ENCODE data around the gene OSR1.
"Not testable (repeated sequence)": the region's sequence is repeated elsewhere in the genome, so short reads cannot be mapped to it uniquely, and the experiment has no call there.

The OSR1 gene

DNA sequence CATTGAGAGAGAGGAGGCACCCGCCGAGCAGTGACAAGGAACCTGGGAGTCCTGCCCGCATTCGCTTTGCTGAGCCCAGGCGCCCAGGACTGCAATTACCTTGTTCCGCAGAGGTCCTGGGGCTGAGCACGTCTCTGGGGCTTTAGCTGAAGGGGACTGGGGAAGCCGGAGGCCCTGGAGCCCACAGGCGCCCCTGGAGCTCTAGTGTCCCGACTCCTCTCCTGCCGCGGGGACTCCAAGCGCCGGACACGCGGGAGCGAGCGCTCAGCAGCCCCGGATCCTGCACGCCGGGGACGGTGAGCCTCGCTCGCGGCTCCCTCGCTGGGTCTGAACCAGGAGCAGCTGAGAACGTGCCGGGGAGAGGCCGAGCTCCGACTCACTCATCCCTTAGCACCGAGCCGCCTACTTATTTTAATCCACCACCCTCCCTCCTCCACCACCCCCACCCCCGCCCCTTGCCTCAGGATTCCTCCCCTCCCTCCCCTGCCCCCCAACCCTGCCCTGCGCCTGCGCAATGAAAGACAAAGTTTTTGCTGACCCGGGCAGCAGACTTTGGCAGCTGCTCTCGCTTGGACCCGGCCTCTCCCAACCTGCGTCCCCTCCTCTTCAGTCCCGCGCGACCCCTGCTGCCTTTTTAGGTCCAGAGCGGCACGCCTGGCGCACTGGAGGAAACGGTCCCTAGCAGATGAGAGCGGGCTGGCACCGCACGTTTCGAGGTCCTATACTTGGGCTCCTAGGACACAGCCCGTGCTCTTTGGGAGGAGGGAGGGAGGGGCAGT is at the start of gene OSR1:
Gene OSR1 (minus strand): TSS at position 382 of the 779 bp plus-strand sequence. CDS start 4,818 bp downstream, outside the sequence.
- DNase-seq, result peak; percentile 25

DNA sequence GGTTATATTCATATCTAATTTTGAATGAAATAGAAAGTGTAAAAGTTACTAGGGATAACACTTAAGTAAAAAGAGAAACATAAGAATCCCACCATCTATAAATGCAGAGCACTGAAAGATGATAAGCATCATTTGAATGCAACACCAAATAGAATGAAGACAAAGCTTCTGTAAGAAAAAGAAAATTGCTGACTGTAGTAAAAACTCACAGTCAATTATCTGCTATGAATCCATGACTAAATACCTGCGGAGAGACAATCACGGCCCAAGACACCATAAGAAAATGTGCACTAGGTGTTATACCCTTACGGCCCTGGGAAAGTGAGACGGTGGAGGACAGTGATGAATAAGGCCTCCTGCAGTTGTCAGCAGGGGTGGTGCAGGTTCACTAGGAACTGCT is 45.4 kb upstream of the OSR1 start:
- DNase-seq, result no peak

- DNase-seq, result no peak
Measured at GRCh38 chr2:19392191-19392590, 33.8 kb upstream of the OSR1 start.

DNA sequence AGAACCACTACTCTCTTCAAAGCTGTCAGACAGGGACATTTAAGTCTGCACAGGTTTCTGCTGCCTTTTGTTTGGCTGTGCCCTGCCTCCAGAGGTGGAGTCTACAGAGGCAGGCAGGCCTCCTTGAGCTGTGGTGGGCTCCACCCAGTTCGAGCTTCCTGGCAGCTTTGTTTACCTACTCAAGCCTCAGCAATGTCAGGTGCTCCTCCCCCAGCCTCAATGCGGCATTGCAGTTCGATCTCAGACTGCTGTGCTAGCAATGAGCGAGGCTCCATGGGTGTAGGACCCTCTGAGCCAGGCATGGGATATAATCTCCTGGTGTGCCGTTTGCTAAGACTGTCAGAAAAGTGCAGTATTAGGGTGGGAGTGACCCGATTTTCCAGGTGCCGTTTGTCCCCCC is 31.0 kb upstream of the OSR1 start:
- not testable (repeated sequence) for DNase-seq

DNA sequence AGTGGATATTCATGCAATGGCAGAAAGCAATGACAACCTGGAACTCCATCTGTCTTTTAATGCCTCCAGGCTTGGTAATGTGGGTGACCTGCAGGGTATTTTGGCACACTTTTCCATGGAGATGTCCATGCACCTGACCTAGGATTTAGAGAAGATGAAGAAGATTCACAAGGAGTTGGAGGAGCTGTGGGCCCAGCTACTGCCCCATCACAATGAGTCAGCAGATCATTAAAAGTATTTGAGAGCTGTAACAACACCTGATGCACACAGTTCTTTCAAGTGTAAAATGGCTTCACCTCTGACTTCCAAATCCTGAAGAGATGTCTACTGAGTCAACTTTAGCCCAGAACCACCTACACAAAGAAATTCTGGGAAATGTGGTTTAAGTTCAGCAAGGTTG is 22.1 kb upstream of the OSR1 start:
- DNase-seq, result no peak

- no peak for DNase-seq
Measured at GRCh38 chr2:19378939-19379338, 20.5 kb upstream of the OSR1 start.

DNA sequence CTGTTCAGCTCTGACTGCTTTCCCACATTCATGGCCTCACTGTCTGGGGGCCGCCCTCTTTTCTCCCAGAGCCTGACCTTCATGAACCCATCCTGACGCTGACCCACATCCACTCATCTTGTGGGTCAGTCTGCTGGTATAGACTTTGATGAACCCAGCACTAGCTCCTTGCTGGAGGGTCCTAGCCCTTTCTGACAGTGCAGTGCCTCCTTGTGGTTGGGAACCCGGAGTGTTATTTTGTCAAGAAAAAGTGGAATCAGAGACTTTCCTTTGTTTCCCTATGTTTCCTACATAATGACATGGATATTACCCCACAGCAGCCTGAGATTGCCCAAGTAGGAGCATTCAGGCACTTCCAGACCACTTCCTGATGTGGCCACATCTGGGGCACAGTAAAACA is 19.3 kb upstream of the OSR1 start:
- DNase-seq, result no peak

- DNase-seq, result no peak
Measured at GRCh38 chr2:19373352-19373751, 14.9 kb upstream of the OSR1 start.

GRCh38 chr2:19371996-19372582 is 13.7 kb upstream of the OSR1 start:
- DNase-seq, result no peak

GRCh38 chr2:19369341-19369955 is 11.0 kb upstream of the OSR1 start:
- DNase-seq, result peak; percentile 72

DNA sequence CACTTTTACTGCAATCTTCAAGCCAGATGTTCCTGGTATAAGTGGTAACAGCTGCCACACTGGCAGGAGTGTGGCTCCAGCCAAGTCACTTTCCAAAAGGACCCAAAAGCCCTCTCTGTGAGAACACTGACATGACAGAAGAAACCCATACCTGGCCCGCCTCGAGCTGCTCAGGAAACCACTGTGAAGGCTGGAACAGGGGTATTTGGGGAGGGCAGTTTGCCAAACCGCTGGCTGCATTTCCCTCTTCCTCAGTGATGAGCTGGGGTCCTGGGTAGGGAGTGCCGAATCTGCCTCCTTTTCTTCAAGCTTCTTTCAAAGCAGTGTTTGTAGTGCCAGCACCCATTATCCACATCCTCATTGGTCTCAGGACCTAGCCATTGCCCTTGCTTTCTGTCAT is 10.3 kb upstream of the OSR1 start:
- DNase-seq, result no peak

DNA sequence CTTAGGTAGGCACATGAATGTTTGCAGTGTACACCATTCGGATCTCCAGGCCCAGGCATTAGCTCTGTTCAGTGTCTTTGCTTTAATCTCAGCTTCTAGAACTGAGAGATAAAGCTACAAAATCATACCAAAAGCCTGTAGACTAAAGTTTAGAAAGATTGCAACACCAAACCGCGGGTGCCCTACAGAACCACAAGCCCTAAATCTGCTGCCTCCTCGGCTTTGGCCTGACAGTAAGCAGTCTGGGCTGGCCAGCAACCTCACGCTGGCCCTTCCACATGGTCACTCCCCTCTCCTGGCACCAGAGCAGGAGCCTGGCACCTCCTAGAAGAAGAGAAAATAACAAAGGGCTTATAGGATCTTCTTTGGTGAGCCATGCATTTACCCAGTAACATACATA is 8.9 kb upstream of the OSR1 start:
- DNase-seq, result no peak

DNA sequence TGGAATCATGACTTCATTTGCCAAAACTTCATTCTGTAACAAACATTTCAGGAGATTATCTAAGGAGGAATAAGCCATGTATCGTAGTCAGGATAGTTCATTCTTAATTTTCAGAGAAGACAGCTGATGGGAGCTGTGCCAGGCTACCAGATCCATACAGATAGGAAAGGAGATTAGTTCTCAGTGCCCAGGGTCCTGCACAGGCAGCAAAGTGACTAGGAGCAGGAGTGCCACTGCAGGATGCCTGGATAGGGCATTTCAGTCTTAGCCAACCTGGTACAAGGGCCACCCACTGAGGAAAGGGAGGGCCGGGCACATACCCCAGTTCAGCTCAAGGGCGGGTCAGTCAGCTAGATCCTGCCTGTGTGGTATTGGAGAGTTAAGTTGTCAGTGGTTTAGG is 6.7 kb upstream of the OSR1 start:
- DNase-seq, result no peak

- DNase-seq, result no peak
Measured at GRCh38 chr2:19364014-19364413, 5.6 kb upstream of the OSR1 start.

GRCh38 chr2:19363474-19363778 is 5.0 kb upstream of the OSR1 start:
- DNase-seq, result no peak

DNA sequence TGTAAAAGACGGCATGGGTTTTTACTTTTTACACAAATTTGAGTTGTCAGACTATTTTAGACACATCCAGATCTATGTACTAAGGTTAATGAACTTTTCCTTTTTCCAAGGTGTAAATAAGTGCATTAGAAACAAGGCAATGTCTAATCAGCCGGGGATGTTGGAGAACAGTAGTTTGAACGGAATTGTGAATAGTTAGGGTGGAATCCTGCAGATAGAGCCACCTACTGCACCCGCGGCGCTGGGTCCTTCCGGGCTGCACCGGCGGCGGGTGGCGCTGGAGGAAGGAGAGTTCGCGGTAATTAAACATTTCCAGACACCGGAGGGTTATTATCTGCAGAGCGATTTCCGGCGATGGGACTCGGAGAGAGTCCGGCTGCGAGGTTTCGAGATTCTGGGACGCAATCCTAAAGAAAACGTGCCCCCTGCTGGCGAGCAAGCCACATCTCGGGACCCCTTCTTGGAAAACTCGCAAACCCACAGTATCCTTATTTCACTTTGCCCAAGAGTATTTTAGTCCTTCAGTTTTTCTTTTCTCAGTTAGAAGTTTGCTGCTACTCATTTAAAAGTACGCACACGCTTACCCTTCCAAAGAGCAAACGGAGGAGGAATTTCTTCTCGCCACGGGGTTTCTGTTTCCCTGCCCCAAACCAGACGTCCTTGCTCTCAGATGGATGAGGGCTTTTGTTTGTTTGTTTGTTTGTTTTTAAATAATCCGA is 4.5 kb upstream of the OSR1 start:
- DNase-seq, result peak; percentile 89

GRCh38 chr2:19362094-19362754 is 3.8 kb upstream of the OSR1 start:
- peak; percentile 53 for DNase-seq

DNA sequence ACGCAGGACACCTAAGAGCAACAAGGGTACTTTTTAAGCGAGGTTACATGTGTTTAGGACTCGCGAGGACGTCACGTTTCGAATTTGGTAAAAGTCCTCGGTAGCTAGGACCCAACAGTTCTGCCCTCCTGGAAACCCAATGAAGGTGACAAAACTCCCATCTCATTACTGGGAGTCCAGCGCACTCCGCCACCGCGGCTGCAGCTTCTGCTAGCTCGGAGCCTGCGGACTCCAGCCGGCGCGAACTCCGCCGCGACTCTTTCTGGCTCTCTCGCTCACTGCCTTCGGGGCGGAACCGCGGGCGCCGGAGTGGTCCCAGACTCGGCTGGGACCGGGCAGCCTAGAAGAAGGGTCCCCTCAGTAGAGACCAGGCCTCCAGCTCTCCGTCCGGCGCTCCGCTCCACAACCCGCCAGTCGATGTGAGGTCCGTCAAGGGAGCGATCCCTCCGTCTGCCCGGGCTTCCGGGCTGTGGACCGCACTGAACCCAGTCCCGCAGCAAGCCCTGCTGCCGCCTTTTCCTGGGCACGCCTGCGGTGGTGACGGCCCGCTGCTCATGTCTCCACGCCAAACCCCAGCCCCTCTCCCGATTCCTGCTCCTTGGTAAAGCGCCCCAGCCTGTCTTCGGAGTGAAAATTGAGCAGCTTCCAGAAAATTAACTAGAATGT is 3.0 kb upstream of the OSR1 start:
- DNase-seq, result no peak

DNA sequence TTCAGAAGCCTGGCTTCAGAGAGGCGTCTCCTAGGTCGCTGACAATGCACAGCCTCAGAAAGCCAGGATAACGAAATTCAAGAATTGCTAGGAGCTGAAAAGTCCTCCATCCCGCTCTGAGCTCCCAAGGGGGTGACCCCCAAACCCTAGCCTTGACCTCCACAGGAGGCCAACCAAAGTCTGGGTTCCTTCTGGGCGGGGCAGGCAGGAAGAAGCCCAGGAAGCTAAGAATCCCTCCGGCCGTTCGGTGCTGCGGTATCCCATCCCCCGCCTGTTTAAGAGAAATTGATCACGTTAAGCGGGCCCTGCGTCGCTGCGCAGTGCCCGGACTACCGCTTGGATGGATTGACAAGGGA is 2.5 kb upstream of the OSR1 start:
- no peak for DNase-seq

DNA sequence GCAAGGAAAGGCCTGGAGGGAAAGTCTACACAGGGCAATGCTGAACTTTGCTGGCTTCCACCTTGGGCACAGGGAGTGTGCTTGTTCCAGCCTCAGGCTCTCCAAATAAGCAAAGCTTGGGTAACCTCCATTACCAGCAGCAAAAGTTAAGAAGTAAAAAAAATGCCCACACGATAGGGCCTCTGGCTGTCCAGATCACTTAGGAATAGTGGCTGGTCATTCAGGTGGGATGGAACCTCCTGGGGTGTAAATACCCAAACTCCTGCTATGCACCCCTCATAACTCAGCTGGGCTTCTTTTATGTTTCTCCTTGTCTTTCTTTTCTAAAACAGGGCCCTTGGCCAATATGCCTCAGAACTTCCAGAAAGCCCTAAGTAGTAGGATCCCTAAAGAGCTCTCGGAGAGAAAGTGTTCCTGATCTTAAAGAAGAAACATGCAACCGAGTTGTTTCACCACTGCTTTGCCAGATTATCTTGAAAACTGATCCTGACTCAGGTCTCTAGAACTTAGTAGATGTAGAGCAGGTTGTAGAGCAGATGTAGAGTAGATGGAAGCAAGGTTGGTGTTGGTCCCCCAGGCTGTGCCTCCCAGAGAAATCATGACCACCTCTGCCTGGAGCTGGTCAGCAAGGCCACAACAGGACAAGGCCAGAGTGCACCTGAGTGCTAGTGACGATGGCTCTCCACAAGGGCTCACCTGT is 2.0 kb upstream of the OSR1 start:
- DNase-seq, result no peak

GRCh38 chr2:19359456-19359855 is 1.0 kb upstream of the OSR1 start:
- no peak for DNase-seq

- no peak for DNase-seq
Measured at GRCh38 chr2:19359021-19359357, 566 bp upstream of the OSR1 start.
